H9 (cell line): ENCODE results near the gene MSRB1. TPM values are rescaled to one million over a fixed set of nuclear protein-coding genes. Genes with fewer than 3 reads are reported as not detected.

Experiments
- DNase-seq: peaks from one replicate; pipeline ENCODE4 v3.0.0-alpha.2; 2017
- H2AFZ ChIP-seq: one replicate; pipeline ENCODE4 v1.6.1; 2013; ENCODE audit warnings: mild to moderate bottlenecking, low read length, control low read depth, moderate library complexity
- H2AK5ac ChIP-seq: 2 replicates; pipeline ENCODE4 v1.6.1; 2013; ENCODE audit warnings: low read length, control low read depth, mixed read lengths; ENCODE audit not compliant: insufficient read length
- H2BK120ac ChIP-seq: one replicate; pipeline ENCODE4 v1.6.1; 2013; ENCODE audit warnings: low read depth, mild to moderate bottlenecking, low read length, control low read depth, inconsistent platforms; ENCODE audit not compliant: poor library complexity, severe bottlenecking
- H2BK12ac ChIP-seq: 2 replicates; pipeline ENCODE4 v1.6.1; 2013; ENCODE audit warnings: low read length, control low read depth, mixed read lengths, low read depth; ENCODE audit not compliant: insufficient read length
- H2BK15ac ChIP-seq: 2 replicates; pipeline ENCODE4 v1.6.1; 2013; ENCODE audit warnings: low read depth, low read length, control low read depth
- H2BK20ac ChIP-seq: one replicate; pipeline ENCODE4 v1.6.1; 2013; ENCODE audit warnings: low read depth, mild to moderate bottlenecking, low read length, control low read depth, inconsistent platforms; ENCODE audit not compliant: poor library complexity, severe bottlenecking
- H2BK5ac ChIP-seq: 2 replicates; pipeline ENCODE4 v1.6.1; 2013; ENCODE audit warnings: low read length, control low read depth, mixed read lengths; ENCODE audit not compliant: insufficient read length
- H3K14ac ChIP-seq: 2 replicates; pipeline ENCODE4 v1.6.1; 2013; ENCODE audit warnings: low read length, control low read depth; ENCODE audit not compliant: insufficient read depth
- H3K18ac ChIP-seq: 2 replicates; pipeline ENCODE4 v1.6.1; 2013; ENCODE audit warnings: low read depth, mild to moderate bottlenecking, mixed read lengths, low read length, control low read depth; ENCODE audit not compliant: insufficient read length
- H3K23ac ChIP-seq: 2 replicates; pipeline ENCODE4 v1.6.1; 2013; ENCODE audit warnings: low read length, control low read depth, mixed read lengths, low read depth; ENCODE audit not compliant: insufficient read length
- H3K23me2 ChIP-seq: 2 replicates; pipeline ENCODE4 v1.6.1; 2013; ENCODE audit warnings: low read depth, mild to moderate bottlenecking, mixed read lengths, low read length, control low read depth; ENCODE audit not compliant: insufficient read length, poor library complexity, severe bottlenecking
- H3K27ac ChIP-seq: 2 replicates; pipeline ENCODE4 v1.5.1; 2013; ENCODE audit warnings: low read length, control low read depth, mixed read lengths, low read depth; ENCODE audit not compliant: insufficient read length
- H3K27me3 ChIP-seq: 2 replicates; pipeline ENCODE4 v1.6.1; 2013; ENCODE audit warnings: low read length, control low read depth, inconsistent platforms; ENCODE audit not compliant: insufficient read depth
- H3K4ac ChIP-seq: 2 replicates; pipeline ENCODE4 v1.6.1; 2013; ENCODE audit warnings: low read depth, mild to moderate bottlenecking, control low read depth, inconsistent platforms, low read length, moderate library complexity
- H3K4me1 ChIP-seq: 2 replicates; pipeline ENCODE4 v1.6.1; 2013; ENCODE audit warnings: low read length, control low read depth, inconsistent platforms; ENCODE audit not compliant: insufficient read depth
- H3K4me2 ChIP-seq: 2 replicates; pipeline ENCODE4 v1.6.1; 2013; ENCODE audit warnings: low read length, control low read depth, mixed read lengths; ENCODE audit not compliant: insufficient read length, insufficient read depth
- H3K56ac ChIP-seq: 2 replicates; pipeline ENCODE4 v1.6.1; 2013; ENCODE audit warnings: low read depth, mild to moderate bottlenecking, mixed read lengths, low read length, control low read depth; ENCODE audit not compliant: insufficient read length
- H3K79me1 ChIP-seq: 2 replicates; pipeline ENCODE4 v1.6.1; 2013; ENCODE audit warnings: low read depth, mild to moderate bottlenecking, moderate library complexity, low read length, control low read depth, inconsistent platforms; ENCODE audit not compliant: insufficient read depth, poor library complexity, severe bottlenecking
- H3K79me2 ChIP-seq: 2 replicates; pipeline ENCODE4 v1.6.1; 2013; ENCODE audit warnings: low read length, control low read depth, inconsistent platforms; ENCODE audit not compliant: insufficient read depth
- H3K9ac ChIP-seq: 2 replicates; pipeline ENCODE4 v1.6.1; 2013; ENCODE audit warnings: low read length, control low read depth, mixed read lengths; ENCODE audit not compliant: insufficient read length; ENCODE audit errors: extremely low read depth
- H3K9me3 ChIP-seq: one replicate; pipeline ENCODE4 v1.6.1; 2013; ENCODE audit warnings: low read depth, low read length, inconsistent platforms; ENCODE audit not compliant: control insufficient read depth
- H3T11ph ChIP-seq: one replicate; pipeline ENCODE4 v1.6.1; 2013; ENCODE audit warnings: mild to moderate bottlenecking, low read length, control low read depth, inconsistent platforms
- H4K20me1 ChIP-seq: one replicate; pipeline ENCODE4 v1.6.1; 2013; ENCODE audit not compliant: control insufficient read depth, insufficient read length, insufficient read depth
- H4K5ac ChIP-seq: 2 replicates; pipeline ENCODE4 v1.6.1; 2013; ENCODE audit warnings: low read depth, mild to moderate bottlenecking, mixed read lengths, low read length, control low read depth; ENCODE audit not compliant: insufficient read length
- H4K8ac ChIP-seq: replicated peaks from 2 replicates; pipeline ENCODE4 v1.6.1; 2013; ENCODE audit warnings: low read length, control low read depth, mixed read lengths, low read depth; ENCODE audit not compliant: insufficient read length
- H4K91ac ChIP-seq: 2 replicates; pipeline ENCODE4 v1.6.1; 2013; ENCODE audit warnings: low read depth, mild to moderate bottlenecking, moderate library complexity, mixed read lengths, low read length, control low read depth; ENCODE audit not compliant: insufficient read length
- H3K27ac Mint-ChIP-seq, 3 experiments: 2 replicates in 2 of 3; 3 replicates in 1 of 3; pipeline ENCODE4 v1.8.0; 2020 to 2021; ENCODE audit warnings: mixed read lengths in 3 of 3, mild to moderate bottlenecking in 1 of 3, moderate library complexity in 1 of 3
- H3K27me3 Mint-ChIP-seq: 2 replicates; pipeline ENCODE4 v1.8.0; 2021; ENCODE audit warnings: low read depth, mild to moderate bottlenecking, moderate library complexity, mixed read lengths
- H3K36me3 Mint-ChIP-seq, 3 experiments: 2 replicates in 2 of 3; 3 replicates in 1 of 3; pipeline ENCODE4 v1.8.0; 2020 to 2021; ENCODE audit warnings: low read depth in 3 of 3, mixed read lengths in 3 of 3; ENCODE audit not compliant: insufficient read depth in 1 of 3
- H3K4me1 Mint-ChIP-seq, 2 experiments: 2 replicates each; pipeline ENCODE4 v1.8.0; 2020; ENCODE audit warnings: mixed read lengths in 2 of 2
- H3K4me3 Mint-ChIP-seq, 2 experiments: 2 replicates in 1 of 2; 3 replicates in 1 of 2; pipeline ENCODE4 v1.8.0; 2020 to 2021; ENCODE audit warnings: mild to moderate bottlenecking in 2 of 2, mixed read lengths in 2 of 2, moderate library complexity in 1 of 2
- H3K9me3 Mint-ChIP-seq, 2 experiments: 2 replicates in 1 of 2; 3 replicates in 1 of 2; pipeline ENCODE4 v1.8.0; 2020; ENCODE audit warnings: mild to moderate bottlenecking in 2 of 2, mixed read lengths in 2 of 2, moderate library complexity in 1 of 2
- WGBS: extraction: QIAGEN DNeasy Blood & Tissue Kit; methylation state at CpG from one replicate; pipeline ENCODE4 v1.1.7; 2013; ENCODE audit warnings: missing lambda C conversion rate, low lambda C conversion rate, mixed read lengths; ENCODE audit not compliant: insufficient read length; ENCODE audit errors: extremely low coverage; 5-methylcytosine and 5-hydroxymethylcytosine counted together
- total RNA-seq: library from RNA; stranded (reverse); gene quantifications from 2 replicates; pipeline ENCODE4 v1.2.1, GENCODE V29; 2021
- TF ChIP-seq, protein P1 (sequence below): fragments of 200-600 bp; sonication (generic); conservative IDR thresholded peaks from 3 replicates; pipeline ENCODE4 v1.8.0; 2021; ENCODE audit warnings: antibody characterized with exemption, mild to moderate bottlenecking

Gene MSRB1
- total RNA-seq, 1 experiment from 2014 or later = 25.7 TPM

DNA sequence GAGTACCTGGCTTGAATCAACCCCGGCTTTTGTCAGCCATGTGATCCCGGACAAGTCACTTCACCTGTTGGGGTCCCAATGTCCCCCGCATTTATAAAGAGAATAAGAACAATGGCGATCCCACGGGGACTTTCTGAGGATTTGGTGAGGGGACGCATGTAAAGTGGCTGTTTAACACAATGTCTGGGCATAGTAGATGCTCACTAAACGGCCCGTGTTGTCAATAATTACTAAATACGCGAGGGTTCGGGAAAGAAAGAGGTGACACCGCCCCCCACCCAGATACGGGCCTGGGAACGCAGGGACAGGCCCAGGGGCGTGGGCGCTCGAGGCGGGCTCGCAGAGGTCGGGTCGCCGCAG is 48.6 kb upstream of the MSRB1 start:
- H3K27me3 Mint-ChIP-seq = peaks cover 42% of the 10 kb centered on the region
- H3K4me2 ChIP-seq = peak overlapping the region; percentile 53

More for the DNA sequence above, 48.6 kb upstream of the MSRB1 start:
- Histone ChIP-seq H2AFZ (no peak overlapping the region), H2BK20ac (no peak overlapping the region), H3K27ac (no peak overlapping the region), H3K23ac (no peak overlapping the region), H4K91ac (no peak overlapping the region), H2BK12ac (no peak overlapping the region), H3K4me1 (no peaks in the 10 kb centered on the region; the same call in 1 of the 2 replicates), H3K9me3 (no peaks in the 10 kb centered on the region), H2BK15ac (no peak overlapping the region; the same call in 1 of the 2 replicates), H4K20me1 (no peaks in the 10 kb centered on the region), H3K4ac (no peak overlapping the region), H3K14ac (0 out of 2 replicates have a peak overlapping the region, but pooled peaks have one; percentile 50), H4K5ac (no peak overlapping the region), H3K23me2 (peaks cover 18% of the 10 kb centered on the region), H3K27me3 (peaks cover 15% of the 10 kb centered on the region; the same call in 1 of the 2 replicates), H2BK5ac (no peak overlapping the region), H3T11ph (no peak overlapping the region), H3K79me1 (no peaks in the 10 kb centered on the region), H4K8ac (no peak overlapping the region), H3K18ac (peak overlapping the region; percentile 58), H2AK5ac (no peak overlapping the region), H3K56ac (no peak overlapping the region), H3K79me2 (no peaks in the 10 kb centered on the region), H2BK120ac (no peak overlapping the region), H3K9ac (no peak overlapping the region)
- Mint-ChIP-seq H3K27ac (no peak overlapping the region), H3K4me3 (peak overlapping the region; percentile 66 to 84), H3K36me3 (peaks cover 0 to 6% (median 5%) of the 10 kb centered on the region in 3 experiments; a peak in 6 of 7 replicates), H3K9me3 (no peaks in the 10 kb centered on the region; a peak in 1 of 5 replicates), H3K4me1 (peaks cover 16 to 20% of the 10 kb centered on the region in 2 experiments)
- WGBS = no CpG with 5 or more reads among the region's 22 CpGs
- TF ChIP-seq, protein P1, sequence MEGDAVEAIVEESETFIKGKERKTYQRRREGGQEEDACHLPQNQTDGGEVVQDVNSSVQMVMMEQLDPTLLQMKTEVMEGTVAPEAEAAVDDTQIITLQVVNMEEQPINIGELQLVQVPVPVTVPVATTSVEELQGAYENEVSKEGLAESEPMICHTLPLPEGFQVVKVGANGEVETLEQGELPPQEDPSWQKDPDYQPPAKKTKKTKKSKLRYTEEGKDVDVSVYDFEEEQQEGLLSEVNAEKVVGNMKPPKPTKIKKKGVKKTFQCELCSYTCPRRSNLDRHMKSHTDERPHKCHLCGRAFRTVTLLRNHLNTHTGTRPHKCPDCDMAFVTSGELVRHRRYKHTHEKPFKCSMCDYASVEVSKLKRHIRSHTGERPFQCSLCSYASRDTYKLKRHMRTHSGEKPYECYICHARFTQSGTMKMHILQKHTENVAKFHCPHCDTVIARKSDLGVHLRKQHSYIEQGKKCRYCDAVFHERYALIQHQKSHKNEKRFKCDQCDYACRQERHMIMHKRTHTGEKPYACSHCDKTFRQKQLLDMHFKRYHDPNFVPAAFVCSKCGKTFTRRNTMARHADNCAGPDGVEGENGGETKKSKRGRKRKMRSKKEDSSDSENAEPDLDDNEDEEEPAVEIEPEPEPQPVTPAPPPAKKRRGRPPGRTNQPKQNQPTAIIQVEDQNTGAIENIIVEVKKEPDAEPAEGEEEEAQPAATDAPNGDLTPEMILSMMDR = no peak
- DNase-seq = no peak
